ENCODE measurements around the gene SMIM33.
"Not testable (repeated sequence)": the region's sequence is repeated elsewhere in the genome, so short reads cannot be mapped to it uniquely, and the experiment has no call there.

The SMIM33 gene

DNA sequence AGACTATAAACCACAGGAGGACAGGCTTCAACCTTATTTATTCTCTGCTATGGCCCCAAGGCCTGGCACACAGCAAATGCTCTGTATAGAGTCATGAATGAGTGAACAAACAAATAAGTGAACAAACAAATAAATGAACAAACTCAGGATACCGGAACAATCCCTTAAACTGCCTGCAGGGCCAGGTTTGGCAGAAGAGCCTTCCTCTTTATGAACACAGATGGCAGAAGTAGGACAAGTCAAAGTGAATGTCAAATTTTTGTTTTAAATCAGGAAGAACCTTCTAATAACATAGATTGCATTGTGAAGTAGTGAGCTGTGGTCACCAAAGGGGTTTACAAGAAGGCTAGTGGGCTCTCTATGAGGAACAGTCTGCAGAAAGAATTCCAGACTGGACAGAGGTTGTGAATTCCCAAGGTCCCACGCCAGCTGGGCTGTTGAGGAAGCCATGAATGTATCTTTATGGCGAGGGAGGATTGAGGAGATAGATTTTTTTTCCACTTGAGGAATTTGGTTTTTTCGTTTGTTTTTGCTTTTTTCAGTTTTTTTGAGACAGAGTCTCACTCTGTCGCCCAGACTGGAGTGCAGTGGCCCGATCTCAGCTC is 42.1 kb downstream of the SMIM33 start:
- no peak overlapping the region for H3K4me3 ChIP-seq (ENCODE audit: low read length)
- TF ChIP-seq, protein P1, sequence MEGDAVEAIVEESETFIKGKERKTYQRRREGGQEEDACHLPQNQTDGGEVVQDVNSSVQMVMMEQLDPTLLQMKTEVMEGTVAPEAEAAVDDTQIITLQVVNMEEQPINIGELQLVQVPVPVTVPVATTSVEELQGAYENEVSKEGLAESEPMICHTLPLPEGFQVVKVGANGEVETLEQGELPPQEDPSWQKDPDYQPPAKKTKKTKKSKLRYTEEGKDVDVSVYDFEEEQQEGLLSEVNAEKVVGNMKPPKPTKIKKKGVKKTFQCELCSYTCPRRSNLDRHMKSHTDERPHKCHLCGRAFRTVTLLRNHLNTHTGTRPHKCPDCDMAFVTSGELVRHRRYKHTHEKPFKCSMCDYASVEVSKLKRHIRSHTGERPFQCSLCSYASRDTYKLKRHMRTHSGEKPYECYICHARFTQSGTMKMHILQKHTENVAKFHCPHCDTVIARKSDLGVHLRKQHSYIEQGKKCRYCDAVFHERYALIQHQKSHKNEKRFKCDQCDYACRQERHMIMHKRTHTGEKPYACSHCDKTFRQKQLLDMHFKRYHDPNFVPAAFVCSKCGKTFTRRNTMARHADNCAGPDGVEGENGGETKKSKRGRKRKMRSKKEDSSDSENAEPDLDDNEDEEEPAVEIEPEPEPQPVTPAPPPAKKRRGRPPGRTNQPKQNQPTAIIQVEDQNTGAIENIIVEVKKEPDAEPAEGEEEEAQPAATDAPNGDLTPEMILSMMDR (IDR thresholded peaks at IDR 0.05; ENCODE audit: insufficient read depth, low read depth, low read length, missing control alignments): no peak
- no peak for DNase-seq (ENCODE audit: low read depth)

DNA sequence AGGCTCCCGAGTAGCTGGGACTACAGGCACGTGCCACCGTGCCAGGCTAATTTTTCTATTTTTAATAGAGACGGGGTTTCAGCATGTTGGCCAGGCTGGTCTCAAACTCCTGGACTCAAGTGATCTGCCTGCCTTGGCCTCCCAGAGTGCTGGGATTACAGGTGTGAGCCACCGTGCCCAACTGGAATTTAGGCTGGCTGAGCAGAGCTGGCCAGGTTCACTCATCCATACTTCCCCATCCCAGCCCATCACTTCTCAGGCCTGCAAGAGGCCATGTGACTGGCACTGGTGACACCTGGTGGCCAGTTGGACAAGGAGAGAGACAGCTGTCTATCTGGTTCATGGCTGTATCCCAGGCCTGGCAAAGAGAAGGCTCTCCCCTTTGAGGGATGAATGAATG is 42.6 kb downstream of the SMIM33 start:
- H3K4me3 ChIP-seq (ENCODE audit: low read length): not testable (repeated sequence)
- TF ChIP-seq, protein P1 (IDR thresholded peaks at IDR 0.05; ENCODE audit: insufficient read depth, low read depth, low read length, missing control alignments): peak; percentile 76
- DNase-seq (ENCODE audit: low read depth): peak; percentile 87

DNA sequence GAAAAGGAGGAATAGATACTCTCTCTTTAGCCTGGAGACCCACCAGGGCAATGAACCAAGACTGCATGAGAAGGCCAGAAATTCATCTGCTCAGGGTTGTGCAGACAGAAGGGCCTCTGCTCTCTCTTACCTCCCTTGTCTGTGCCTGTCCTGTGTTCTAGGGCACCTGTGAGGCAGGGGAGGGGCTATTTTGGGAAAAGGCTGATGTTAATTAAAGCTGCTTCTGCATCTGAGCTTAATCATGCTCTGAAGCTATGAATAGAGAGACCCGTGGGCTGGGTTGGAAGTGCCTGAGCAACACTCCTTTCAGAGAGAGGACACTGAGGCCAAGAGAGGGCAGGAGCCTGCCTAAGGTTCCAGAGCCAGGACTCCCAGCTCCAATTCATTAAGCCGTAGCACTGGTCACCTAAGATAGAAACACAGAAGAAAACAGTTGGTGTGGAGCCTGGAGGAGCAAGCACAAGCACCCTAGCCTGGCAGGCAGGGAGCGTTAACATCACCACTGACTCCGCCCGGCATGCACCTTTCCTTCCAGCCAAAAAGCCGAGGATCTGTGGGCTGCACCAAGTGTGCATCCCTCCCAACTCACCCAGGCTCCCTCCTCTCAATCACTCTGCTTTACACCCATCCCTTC is 43.2 kb downstream of the SMIM33 start:
- TF ChIP-seq, protein P1 (IDR thresholded peaks at IDR 0.05; ENCODE audit: insufficient read depth, low read depth, low read length, missing control alignments): no peak
- H3K4me3 ChIP-seq (ENCODE audit: low read length): no peak overlapping the region
- no peak for DNase-seq (ENCODE audit: low read depth)

DNA sequence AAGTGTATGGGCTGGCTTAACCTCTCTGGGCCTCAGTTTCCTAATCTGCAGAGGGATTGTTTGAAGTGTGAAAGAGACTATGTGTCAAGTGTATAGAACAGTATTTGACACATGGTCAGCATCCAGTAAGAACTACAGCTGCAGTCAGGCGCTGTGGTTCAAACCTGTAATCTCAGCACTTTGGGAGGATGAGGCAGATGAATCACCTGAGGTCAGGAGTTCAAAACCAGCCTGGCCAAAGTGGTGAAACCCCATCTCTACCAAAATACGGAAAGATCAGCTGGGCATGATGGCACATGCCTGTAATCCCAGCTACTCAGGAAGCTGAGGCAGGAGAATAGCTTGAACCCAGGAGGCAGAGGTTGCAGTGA is 43.7 kb downstream of the SMIM33 start:
- peak; percentile 63 for DNase-seq (ENCODE audit: low read depth)
- no peak overlapping the region for H3K4me3 ChIP-seq (ENCODE audit: low read length)
- TF ChIP-seq, protein P1 (IDR thresholded peaks at IDR 0.05; ENCODE audit: insufficient read depth, low read depth, low read length, missing control alignments): no peak

DNA sequence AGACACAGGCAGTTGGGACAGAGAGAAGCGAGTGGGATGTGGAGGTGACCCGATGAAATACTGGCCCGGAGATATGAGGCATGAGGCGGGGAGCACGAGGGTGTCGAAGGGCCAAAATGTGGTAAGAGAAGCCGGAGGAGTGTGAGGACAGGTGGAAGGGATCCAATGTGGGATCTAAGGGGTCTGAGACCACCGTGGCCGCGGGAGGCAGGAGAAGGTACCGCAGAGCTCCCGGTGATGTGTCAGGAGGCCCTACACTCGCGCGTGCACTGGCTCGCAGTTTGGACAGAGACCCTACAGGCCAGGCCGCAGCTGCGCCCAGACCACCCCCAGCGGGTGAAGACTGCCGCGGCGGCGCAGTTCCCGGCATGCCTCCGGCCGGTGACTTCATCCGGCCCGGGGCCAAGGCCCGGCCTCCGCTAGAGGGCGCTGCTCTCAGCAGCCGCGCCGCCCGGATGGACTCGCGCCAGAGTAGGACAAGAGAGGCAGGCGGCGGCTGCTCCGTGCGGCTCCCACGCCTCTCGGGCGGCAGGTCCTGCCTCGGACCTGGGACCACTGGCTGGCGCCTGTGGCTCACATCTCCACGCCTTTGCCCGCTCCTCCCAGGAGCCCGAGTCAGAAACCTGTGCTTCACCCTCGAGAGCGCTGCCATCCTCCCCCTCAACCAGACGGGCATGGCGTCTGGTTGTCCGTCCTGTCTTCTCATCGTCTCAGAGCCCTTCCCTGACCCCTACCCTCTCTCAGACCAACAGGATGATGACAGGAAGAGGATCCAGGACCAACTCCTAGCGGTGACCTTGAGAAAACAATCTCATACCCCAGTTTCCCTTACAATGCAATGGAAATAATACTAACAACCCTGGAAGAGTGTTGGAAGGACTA is 47.1 kb downstream of the SMIM33 start:
- TF ChIP-seq, protein P1 (IDR thresholded peaks at IDR 0.05; ENCODE audit: insufficient read depth, low read depth, low read length, missing control alignments): peak; percentile 65
- H3K4me3 ChIP-seq (ENCODE audit: low read length): peak overlapping the region; percentile 68

More for the DNA sequence above, 47.1 kb downstream of the SMIM33 start:
- peak; percentile 79 for DNase-seq (ENCODE audit: low read depth)
